NT2/D1 (cell line): ENCODE measurements around the gene ACOT11.

Experiments used
- SUZ12 ChIP-seq: IDR thresholded peaks from 2 replicates; pipeline ENCODE4 v1.6.1; 2011; ENCODE audit not compliant: insufficient read length, insufficient read depth; ENCODE audit errors: extremely low read depth
- YY1 ChIP-seq: IDR thresholded peaks from 2 replicates; pipeline ENCODE4 v1.6.1; 2011; ENCODE audit not compliant: insufficient read length, insufficient read depth

GRCh38 chr1:54569339-54569738 lies 21.3 kb downstream of the ACOT11 start:
- no peak for TF ChIP-seq SUZ12
- TF ChIP-seq YY1: no peak
